Measurements from ENCODE around the gene LETMD1.

The LETMD1 gene, protein sequence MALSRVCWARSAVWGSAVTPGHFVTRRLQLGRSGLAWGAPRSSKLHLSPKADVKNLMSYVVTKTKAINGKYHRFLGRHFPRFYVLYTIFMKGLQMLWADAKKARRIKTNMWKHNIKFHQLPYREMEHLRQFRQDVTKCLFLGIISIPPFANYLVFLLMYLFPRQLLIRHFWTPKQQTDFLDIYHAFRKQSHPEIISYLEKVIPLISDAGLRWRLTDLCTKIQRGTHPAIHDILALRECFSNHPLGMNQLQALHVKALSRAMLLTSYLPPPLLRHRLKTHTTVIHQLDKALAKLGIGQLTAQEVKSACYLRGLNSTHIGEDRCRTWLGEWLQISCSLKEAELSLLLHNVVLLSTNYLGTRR

DNA sequence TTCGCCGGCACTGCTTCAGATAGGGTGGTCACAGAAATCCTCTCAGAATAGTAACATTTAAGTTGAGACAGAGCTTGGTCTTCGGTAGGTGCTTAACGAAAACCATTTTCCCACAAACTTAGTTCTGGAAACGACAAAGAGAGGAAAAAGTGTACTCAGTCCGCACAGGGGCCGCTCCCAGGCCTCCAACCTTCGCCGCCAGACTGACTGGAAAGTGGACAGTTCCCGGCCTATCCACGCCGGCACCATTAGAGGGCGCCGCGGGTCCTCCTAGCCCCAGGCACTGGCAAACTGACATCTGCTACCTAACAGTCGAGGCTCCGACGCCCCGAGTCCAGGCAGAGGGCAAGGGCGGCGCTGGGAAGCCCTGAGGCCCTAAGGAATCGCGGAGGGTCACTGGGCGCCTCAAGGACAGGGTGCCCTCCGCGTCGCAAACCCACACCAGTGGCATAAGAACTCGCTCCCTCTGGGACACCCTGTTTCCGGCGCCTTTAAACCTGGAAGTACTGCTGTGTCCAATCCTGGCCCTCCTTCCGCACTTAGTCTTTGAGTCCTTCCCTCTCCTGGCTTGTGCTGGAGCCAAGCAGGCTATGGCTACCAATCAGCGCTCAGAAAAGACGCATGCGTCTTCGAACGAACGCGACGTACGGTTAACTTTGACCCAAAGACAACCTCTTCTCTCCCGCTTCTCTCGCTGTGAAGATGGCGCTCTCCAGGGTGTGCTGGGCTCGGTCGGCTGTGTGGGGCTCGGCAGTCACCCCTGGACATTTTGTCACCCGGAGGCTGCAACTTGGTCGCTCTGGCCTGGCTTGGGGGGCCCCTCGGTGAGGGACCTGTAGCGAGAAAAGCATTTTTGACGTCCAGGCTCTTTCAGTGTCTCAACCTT, at the start of gene LETMD1:
LETMD1 (plus strand) TSS at position 673 of the 886 bp plus-strand sequence; CDS start at position 703, 30 bp downstream.
- peak; percentile 94 for DNase-seq (ENCODE audit: extremely low spot score)
- TF ChIP-seq, protein P1, sequence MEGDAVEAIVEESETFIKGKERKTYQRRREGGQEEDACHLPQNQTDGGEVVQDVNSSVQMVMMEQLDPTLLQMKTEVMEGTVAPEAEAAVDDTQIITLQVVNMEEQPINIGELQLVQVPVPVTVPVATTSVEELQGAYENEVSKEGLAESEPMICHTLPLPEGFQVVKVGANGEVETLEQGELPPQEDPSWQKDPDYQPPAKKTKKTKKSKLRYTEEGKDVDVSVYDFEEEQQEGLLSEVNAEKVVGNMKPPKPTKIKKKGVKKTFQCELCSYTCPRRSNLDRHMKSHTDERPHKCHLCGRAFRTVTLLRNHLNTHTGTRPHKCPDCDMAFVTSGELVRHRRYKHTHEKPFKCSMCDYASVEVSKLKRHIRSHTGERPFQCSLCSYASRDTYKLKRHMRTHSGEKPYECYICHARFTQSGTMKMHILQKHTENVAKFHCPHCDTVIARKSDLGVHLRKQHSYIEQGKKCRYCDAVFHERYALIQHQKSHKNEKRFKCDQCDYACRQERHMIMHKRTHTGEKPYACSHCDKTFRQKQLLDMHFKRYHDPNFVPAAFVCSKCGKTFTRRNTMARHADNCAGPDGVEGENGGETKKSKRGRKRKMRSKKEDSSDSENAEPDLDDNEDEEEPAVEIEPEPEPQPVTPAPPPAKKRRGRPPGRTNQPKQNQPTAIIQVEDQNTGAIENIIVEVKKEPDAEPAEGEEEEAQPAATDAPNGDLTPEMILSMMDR (IDR thresholded peaks at IDR 0.05; ENCODE audit: control extremely low read depth, extremely low read depth, low read depth, missing control alignments), result peak; percentile 92
- CTCF ChIA-PET, result interaction anchor here (0.7 to 5.4 kb wide), 12 partner anchors 11 to 293 kb away, joined by 3 to 20 read pairs (median 3); partner anchors contain the start of gene DAZAP2
- POLR2A ChIA-PET, result no interaction called here

DNA sequence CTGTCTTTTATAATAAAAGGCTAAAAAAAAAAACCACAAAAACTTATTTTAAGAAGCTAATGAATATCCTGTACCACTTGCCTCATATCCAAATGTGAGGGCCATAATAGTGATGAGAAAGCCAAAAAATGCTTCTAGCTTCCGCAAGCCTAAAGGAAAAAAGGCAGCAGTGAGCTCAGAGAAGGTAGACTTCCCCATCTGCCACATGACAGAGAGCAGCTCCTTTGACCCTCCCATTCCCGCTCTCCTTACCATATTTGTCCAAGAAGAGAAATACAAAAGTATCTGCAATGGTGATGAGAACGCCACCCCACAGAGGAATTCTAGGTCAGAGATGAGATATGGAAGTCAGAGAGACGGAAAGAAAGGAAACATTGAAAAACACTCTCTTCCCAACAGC, 49.0 kb upstream of the LETMD1 start:
- CTCF ChIA-PET, result interaction anchor here (0.8 to 1.6 kb wide), 4 partner anchors 12 to 234 kb away, joined by 3 to 6 read pairs (median 6); no protein-coding TSS in a partner anchor
- POLR2A ChIA-PET, result no interaction called here
- no peak for DNase-seq (ENCODE audit: extremely low spot score)
- TF ChIP-seq, protein P1 (IDR thresholded peaks at IDR 0.05; ENCODE audit: control extremely low read depth, extremely low read depth, low read depth, missing control alignments), result no peak

DNA sequence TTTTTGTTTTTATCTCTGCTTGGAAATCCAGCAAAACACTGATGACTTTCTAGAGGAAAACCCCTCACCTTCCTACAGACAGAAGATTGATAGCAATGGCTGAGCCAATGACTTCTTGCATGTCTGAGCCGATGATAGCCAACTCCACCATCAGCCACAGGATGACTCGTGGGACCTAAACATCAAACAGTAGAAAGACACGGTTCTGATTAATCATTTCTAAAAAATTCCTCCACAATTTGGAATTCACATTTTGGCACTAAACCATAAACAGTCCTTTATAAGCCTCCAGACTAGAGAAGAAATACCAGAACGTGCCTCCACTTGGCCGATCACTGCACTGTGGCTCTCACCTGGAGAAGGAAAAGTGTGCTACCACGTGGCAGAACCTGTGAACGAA, 47.9 kb upstream of the LETMD1 start:
- no peak for DNase-seq (ENCODE audit: extremely low spot score)
- POLR2A ChIA-PET, result no interaction called here
- CTCF ChIA-PET, result interaction anchor here (1.6 kb wide), 1 partner anchor 11 kb away, joined by 5 read pairs; no protein-coding TSS in a partner anchor
- TF ChIP-seq, protein P1 (IDR thresholded peaks at IDR 0.05; ENCODE audit: control extremely low read depth, extremely low read depth, low read depth, missing control alignments), result no peak

DNA sequence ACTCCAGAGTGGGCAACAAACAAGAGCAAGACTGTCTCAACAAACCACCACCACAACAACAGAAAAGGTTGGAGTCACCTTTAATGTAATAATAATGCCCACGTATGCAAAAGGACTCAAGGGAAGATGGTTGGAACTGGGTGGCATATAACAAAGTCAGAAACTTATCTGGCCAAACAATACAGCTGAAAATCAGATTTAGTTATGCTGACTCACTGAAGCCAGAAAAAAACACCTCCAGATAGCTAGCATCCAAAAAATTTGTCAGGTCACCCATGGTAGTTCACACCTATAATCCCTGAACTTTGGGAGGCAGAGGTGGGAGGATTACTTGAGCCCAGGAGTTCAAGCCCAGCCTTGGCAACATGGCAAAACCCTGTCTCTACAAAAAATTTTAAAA, 46.3 kb upstream of the LETMD1 start:
- TF ChIP-seq, protein P1 (IDR thresholded peaks at IDR 0.05; ENCODE audit: control extremely low read depth, extremely low read depth, low read depth, missing control alignments), result no peak
- POLR2A ChIA-PET, result no interaction called here
- no peak for DNase-seq (ENCODE audit: extremely low spot score)
- CTCF ChIA-PET, result interaction anchor here (1.3 to 1.7 kb wide), 4 partner anchors 10 to 186 kb away, joined by 3 to 5 read pairs (median 4); no protein-coding TSS in a partner anchor

DNA sequence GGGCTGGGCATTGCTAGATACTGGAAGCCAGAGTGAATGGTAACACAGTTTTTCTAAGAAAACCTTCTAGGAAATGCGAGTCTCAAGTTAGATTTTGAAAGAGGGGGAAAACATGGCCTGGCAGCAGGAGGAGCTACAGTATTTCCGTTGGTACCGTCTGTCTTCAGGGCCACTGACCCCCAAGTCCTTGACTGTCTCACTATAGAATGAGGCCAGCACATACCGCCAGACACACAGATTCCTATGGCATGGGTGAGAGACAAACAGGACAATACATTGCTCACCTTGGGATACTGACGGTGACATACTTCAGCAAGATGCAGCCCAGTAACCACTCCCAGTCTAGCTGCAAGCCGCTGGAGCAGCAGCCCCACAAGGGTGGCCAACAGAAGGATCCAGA, 43.6 kb upstream of the LETMD1 start:
- ChIA-PET CTCF (interaction anchor here (1.3 to 1.5 kb wide), 2 partner anchors 14 to 24 kb away, joined by 3 to 5 read pairs; no protein-coding TSS in a partner anchor), POLR2A (interaction anchor here (0.9 kb wide), 1 partner anchor 78 kb away, joined by 3 read pairs; no protein-coding TSS in a partner anchor)
- TF ChIP-seq, protein P1 (IDR thresholded peaks at IDR 0.05; ENCODE audit: control extremely low read depth, extremely low read depth, low read depth, missing control alignments), result no peak
- DNase-seq (ENCODE audit: extremely low spot score), result no peak

DNA sequence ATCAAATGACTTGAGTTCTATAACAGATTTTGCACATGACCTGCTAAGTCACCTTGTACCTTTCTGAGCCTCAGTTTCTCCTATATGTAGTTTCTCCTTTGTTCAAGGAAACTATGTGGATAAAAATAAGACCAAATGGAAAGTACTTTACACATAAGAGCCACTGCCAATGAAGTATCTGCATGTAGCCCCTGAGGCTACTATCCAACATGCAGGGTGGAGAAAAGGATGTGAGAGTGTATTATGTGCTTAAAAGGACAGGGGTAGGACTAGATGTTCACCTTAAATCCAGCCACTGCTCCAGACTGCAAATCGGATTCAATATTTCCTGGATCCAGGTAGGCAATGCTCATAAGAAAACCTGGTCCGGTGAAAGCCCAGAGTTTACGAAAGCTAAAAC, 43.1 kb upstream of the LETMD1 start:
- TF ChIP-seq, protein P1 (IDR thresholded peaks at IDR 0.05; ENCODE audit: control extremely low read depth, extremely low read depth, low read depth, missing control alignments), result no peak
- ChIA-PET CTCF (interaction anchor here (0.9 to 1.3 kb wide), 2 partner anchors 20 to 24 kb away, joined by 3 read pairs; no protein-coding TSS in a partner anchor), POLR2A (no interaction called here)
- DNase-seq (ENCODE audit: extremely low spot score), result no peak
